ENCODE data around the gene FGFR2.
"Not testable (repeated sequence)": the region's sequence is repeated elsewhere in the genome, so short reads cannot be mapped to it uniquely, and the experiment has no call there.

Gene FGFR2

GRCh38 chr10:121520526-121520925 lies 77.7 kb downstream of the FGFR2 start:
- not testable (repeated sequence) for DNase-seq

- no peak for DNase-seq
These were observed 78.2 kb downstream of the FGFR2 start for GRCh38 chr10:121519901-121520493.

GRCh38 chr10:121519411-121519810 lies 78.8 kb downstream of the FGFR2 start:
- no peak for DNase-seq

- no peak for DNase-seq
These were observed 79.9 kb downstream of the FGFR2 start for GRCh38 chr10:121518333-121518732.

GRCh38 chr10:121516093-121516865 lies 82.0 kb downstream of the FGFR2 start:
- DNase-seq, result no peak

- no peak for DNase-seq
These were observed 83.9 kb downstream of the FGFR2 start for GRCh38 chr10:121514141-121514865.

GRCh38 chr10:121511943-121512342 lies 86.3 kb downstream of the FGFR2 start:
- DNase-seq, result no peak

- DNase-seq, result no peak
These were observed 86.8 kb downstream of the FGFR2 start for GRCh38 chr10:121511460-121511859.

GRCh38 chr10:121510201-121510771 lies 88.0 kb downstream of the FGFR2 start:
- DNase-seq, result no peak

- DNase-seq, result no peak
These were observed 88.4 kb downstream of the FGFR2 start for GRCh38 chr10:121509796-121510195.

- no peak for DNase-seq
These were observed 89.1 kb downstream of the FGFR2 start for GRCh38 chr10:121509112-121509511.

- no peak for DNase-seq
These were observed 94.6 kb downstream of the FGFR2 start for GRCh38 chr10:121503587-121504051.

- DNase-seq, result no peak
These were observed 96.4 kb downstream of the FGFR2 start for GRCh38 chr10:121501796-121502195.

GRCh38 chr10:121500701-121501332 lies 97.4 kb downstream of the FGFR2 start:
- no peak for DNase-seq

- no peak for DNase-seq
These were observed 100.5 kb downstream of the FGFR2 start for GRCh38 chr10:121497513-121498470.

- no peak for DNase-seq
These were observed 102.5 kb downstream of the FGFR2 start for GRCh38 chr10:121495719-121496118.

- DNase-seq, result no peak
These were observed 103.9 kb downstream of the FGFR2 start for GRCh38 chr10:121494296-121494695.

GRCh38 chr10:121493521-121493920 lies 104.7 kb downstream of the FGFR2 start:
- DNase-seq, result no peak

- no peak for DNase-seq
These were observed 107.2 kb downstream of the FGFR2 start for GRCh38 chr10:121490871-121491519.

GRCh38 chr10:121485436-121486139 lies 112.7 kb downstream of the FGFR2 start:
- no peak for DNase-seq

- DNase-seq, result no peak
These were observed 113.4 kb downstream of the FGFR2 start for GRCh38 chr10:121484816-121485215.
